SK-N-SH treated with all-trans-retinoic acid at 6 μM for 48 hours (cell line): ENCODE measurements around the gene MOV10L1.

Source experiments
- ATAC-seq: fragments of 200-7000 bp; cut with Tn5 transposase; 3 replicates; pipeline ENCODE4 v1.9.1; 2020; ENCODE audit warnings: mild to moderate bottlenecking, moderate library complexity
- ARNTL ChIP-seq: fragments of 450-650 bp; formaldehyde crosslinking; IDR thresholded peaks from 2 replicates; pipeline ENCODE4 v1.5.0; 2020; ENCODE audit warnings: low read depth, mild to moderate bottlenecking, moderate library complexity, borderline replicate concordance
- BACH2 ChIP-seq: fragments of 250-450 bp; sonication (Bioruptor Pico); IDR thresholded peaks from 2 replicates; pipeline ENCODE4 v1.9.0; 2021; ENCODE audit warnings: mild to moderate bottlenecking, borderline replicate concordance
- CSDC2 ChIP-seq: fragments of 250-450 bp; sonication (Bioruptor Pico); IDR thresholded peaks from 2 replicates; pipeline ENCODE4 v1.5.0; 2020; ENCODE audit warnings: mild to moderate bottlenecking, moderate library complexity
- ESRRG ChIP-seq: fragments of 250-450 bp; sonication (Bioruptor Pico); IDR thresholded peaks from 2 replicates; pipeline ENCODE4 v1.6.1; 2021; ENCODE audit warnings: mild to moderate bottlenecking
- GLIS3 ChIP-seq: fragments of 250-450 bp; sonication (Bioruptor Pico); IDR thresholded peaks from 2 replicates; pipeline ENCODE4 v1.5.0; 2020; ENCODE audit warnings: mild to moderate bottlenecking, moderate library complexity
- ISL1 ChIP-seq: fragments of 250-450 bp; sonication (Bioruptor Pico); IDR thresholded peaks from 2 replicates; pipeline ENCODE4 v2.1.2; 2022; ENCODE audit warnings: mild to moderate bottlenecking, moderate library complexity
- OSR1 ChIP-seq: fragments of 250-450 bp; sonication (Bioruptor Pico); IDR thresholded peaks from 2 replicates; pipeline ENCODE4 v1.8.0; 2022; ENCODE audit warnings: moderate library complexity, mild to moderate bottlenecking, inconsistent platforms
- POU6F1 ChIP-seq: fragments of 250-450 bp; sonication (Bioruptor Pico); IDR thresholded peaks from 2 replicates; pipeline ENCODE4 v1.8.0; 2021; ENCODE audit warnings: low read depth, mild to moderate bottlenecking, moderate library complexity, borderline replicate concordance
- PPARA ChIP-seq: fragments of 250-450 bp; sonication (Bioruptor Pico); IDR thresholded peaks from 2 replicates; pipeline ENCODE4 v1.5.0; 2020; ENCODE audit warnings: mild to moderate bottlenecking, borderline replicate concordance
- RARB ChIP-seq: fragments of 250-450 bp; sonication (Bioruptor Pico); IDR thresholded peaks from 2 replicates; pipeline ENCODE4 v1.8.0; 2021; ENCODE audit warnings: mild to moderate bottlenecking, moderate library complexity
- SNAI2 ChIP-seq: fragments of 250-450 bp; sonication (Bioruptor Pico); IDR thresholded peaks from 2 replicates; pipeline ENCODE4 v1.5.0; 2020; ENCODE audit warnings: mild to moderate bottlenecking, moderate library complexity
- TCF4 ChIP-seq: fragments of 250-450 bp; sonication (Bioruptor Pico); IDR thresholded peaks from 2 replicates; pipeline ENCODE4 v1.8.0; 2021; ENCODE audit warnings: mild to moderate bottlenecking, moderate library complexity, borderline replicate concordance
- TOX ChIP-seq: fragments of 250-450 bp; sonication (Bioruptor Pico); IDR thresholded peaks from 2 replicates; pipeline ENCODE4 v1.8.0; 2021; ENCODE audit warnings: mild to moderate bottlenecking, moderate library complexity, borderline replicate concordance
- TSHZ2 ChIP-seq: fragments of 250-450 bp; sonication (Bioruptor Pico); IDR thresholded peaks from 2 replicates; pipeline ENCODE4 v1.5.0; 2020; ENCODE audit warnings: mild to moderate bottlenecking, moderate library complexity
- ZC3H10 ChIP-seq: fragments of 250-450 bp; sonication (Bioruptor Pico); IDR thresholded peaks from 2 replicates; pipeline ENCODE4 v1.5.1; 2021; ENCODE audit warnings: mild to moderate bottlenecking, moderate library complexity
- ZFP3 ChIP-seq: fragments of 250-450 bp; sonication (Bioruptor Pico); IDR thresholded peaks from 2 replicates; pipeline ENCODE4 v1.5.0; 2020; ENCODE audit warnings: mild to moderate bottlenecking, moderate library complexity
- ZFP30 ChIP-seq: fragments of 450-650 bp; formaldehyde crosslinking; IDR thresholded peaks from 2 replicates; pipeline ENCODE4 v1.5.0; 2022; ENCODE audit warnings: mild to moderate bottlenecking, moderate library complexity
- ZNF565 ChIP-seq: fragments of 450-650 bp; formaldehyde crosslinking; conservative IDR thresholded peaks from 2 replicates; pipeline ENCODE4 v1.5.0; 2020; ENCODE audit warnings: low read depth, mild to moderate bottlenecking, moderate library complexity
- ZNF70 ChIP-seq: fragments of 450-650 bp; formaldehyde crosslinking; IDR thresholded peaks from 2 replicates; pipeline ENCODE4 v1.5.0; 2020; ENCODE audit warnings: mild to moderate bottlenecking, moderate library complexity
- ZNF8 ChIP-seq: fragments of 450-650 bp; formaldehyde crosslinking; IDR thresholded peaks from 2 replicates; pipeline ENCODE4 v1.5.0; 2020; ENCODE audit warnings: mild to moderate bottlenecking, moderate library complexity
- TF ChIP-seq, protein P1 (sequence below): fragments of 250-450 bp; sonication (Bioruptor Pico); IDR thresholded peaks from 2 replicates; pipeline ENCODE4 v1.8.0; 2020; ENCODE audit warnings: mild to moderate bottlenecking, moderate library complexity, borderline replicate concordance

The MOV10L1 gene

DNA sequence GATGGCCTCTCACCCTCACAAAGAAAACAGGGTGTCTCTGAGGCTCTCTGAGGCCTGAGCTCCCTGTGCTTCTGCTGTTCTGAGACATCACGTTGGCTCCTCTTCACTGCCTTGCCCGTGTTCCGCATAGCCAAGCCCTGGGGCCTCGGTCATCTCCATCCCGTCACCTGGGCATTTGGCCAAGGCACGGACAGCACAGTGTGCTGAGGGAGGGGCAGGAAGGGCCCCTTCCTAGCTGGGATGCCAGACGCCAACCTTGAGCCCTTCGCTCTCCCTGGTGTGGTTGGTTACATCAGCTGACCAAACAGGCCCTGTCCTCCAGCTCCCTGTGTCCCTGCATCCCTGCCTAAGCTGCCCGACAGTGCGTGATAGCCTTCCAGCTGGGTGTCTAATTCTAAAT, 25.9 kb downstream of the MOV10L1 start (continued):
- TF ChIP-seq, protein P1, sequence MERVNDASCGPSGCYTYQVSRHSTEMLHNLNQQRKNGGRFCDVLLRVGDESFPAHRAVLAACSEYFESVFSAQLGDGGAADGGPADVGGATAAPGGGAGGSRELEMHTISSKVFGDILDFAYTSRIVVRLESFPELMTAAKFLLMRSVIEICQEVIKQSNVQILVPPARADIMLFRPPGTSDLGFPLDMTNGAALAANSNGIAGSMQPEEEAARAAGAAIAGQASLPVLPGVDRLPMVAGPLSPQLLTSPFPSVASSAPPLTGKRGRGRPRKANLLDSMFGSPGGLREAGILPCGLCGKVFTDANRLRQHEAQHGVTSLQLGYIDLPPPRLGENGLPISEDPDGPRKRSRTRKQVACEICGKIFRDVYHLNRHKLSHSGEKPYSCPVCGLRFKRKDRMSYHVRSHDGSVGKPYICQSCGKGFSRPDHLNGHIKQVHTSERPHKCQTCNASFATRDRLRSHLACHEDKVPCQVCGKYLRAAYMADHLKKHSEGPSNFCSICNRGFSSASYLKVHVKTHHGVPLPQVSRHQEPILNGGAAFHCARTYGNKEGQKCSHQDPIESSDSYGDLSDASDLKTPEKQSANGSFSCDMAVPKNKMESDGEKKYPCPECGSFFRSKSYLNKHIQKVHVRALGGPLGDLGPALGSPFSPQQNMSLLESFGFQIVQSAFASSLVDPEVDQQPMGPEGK (CRISPR knock-in tag) = peak; percentile 94; the same call in 1 of the 2 replicates
- no peak for TF ChIP-seq BACH2 (CRISPR knock-in tag)
- 0 out of 2 replicates have a peak, but pooled peaks have one; percentile 18 for TF ChIP-seq ZNF70 (CRISPR knock-in tag)
- no peak for TF ChIP-seq POU6F1 (CRISPR knock-in tag)
- no peak for TF ChIP-seq ZNF8 (CRISPR knock-in tag)
- TF ChIP-seq TCF4 (CRISPR knock-in tag) = no peak
- TF ChIP-seq CSDC2 (CRISPR knock-in tag) = peak; percentile 44; the same call in 1 of the 2 replicates
- TF ChIP-seq ESRRG (CRISPR knock-in tag) = no peak
- TF ChIP-seq ZFP30 (CRISPR knock-in tag) = no peak
- TF ChIP-seq ZNF565 = no peak
- TF ChIP-seq TOX = no peak
- TF ChIP-seq ISL1 = no peak
- peak; percentile 80 for TF ChIP-seq ZFP3 (CRISPR knock-in tag)
- no peak for TF ChIP-seq GLIS3
- TF ChIP-seq ARNTL (CRISPR knock-in tag) = no peak
- no peak for TF ChIP-seq PPARA (CRISPR knock-in tag)
- no peak for TF ChIP-seq ZC3H10

DNA sequence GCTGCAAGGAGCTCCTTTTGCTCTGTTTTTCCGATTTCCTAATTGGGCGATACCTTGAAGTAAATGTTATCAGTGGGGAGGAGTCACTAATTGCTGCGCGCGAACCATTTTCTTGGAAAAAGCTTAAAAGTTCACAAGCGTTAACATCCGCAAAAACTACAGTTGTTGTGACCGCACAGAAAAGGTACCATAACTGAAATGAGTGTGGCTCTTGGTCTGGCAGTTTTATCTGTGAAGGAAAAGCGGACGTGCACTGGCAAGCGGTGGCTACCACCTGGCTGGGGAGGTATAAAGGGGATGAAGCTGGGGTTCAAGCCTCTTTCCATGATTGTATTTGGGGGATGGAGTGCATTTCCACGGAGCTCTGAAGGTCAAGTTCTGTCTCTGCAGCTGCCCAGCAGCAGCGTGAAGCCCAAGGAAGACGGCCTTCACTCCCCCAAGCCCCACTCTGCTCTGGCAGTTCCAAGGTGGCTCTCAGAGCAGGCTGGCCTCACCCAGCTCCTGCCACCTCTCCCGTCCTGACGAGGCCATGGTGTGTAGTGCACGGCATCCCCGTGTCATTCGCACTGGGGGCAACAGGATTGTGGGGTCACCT, 27.5 kb downstream of the MOV10L1 start:
- no peak for ATAC-seq
- TF ChIP-seq, protein P1 (CRISPR knock-in tag) = no peak
- no peak for TF ChIP-seq GLIS3
- TF ChIP-seq RARB (CRISPR knock-in tag) = no peak
- no peak for TF ChIP-seq SNAI2 (CRISPR knock-in tag)
- no peak for TF ChIP-seq BACH2 (CRISPR knock-in tag)
- no peak for TF ChIP-seq OSR1 (CRISPR knock-in tag)
- no peak for TF ChIP-seq ZNF8 (CRISPR knock-in tag)
- no peak for TF ChIP-seq ZFP3 (CRISPR knock-in tag)
- no peak for TF ChIP-seq ZNF70 (CRISPR knock-in tag)
- TF ChIP-seq POU6F1 (CRISPR knock-in tag) = no peak

- TF ChIP-seq ZNF8 (CRISPR knock-in tag) (no peak), PPARA (CRISPR knock-in tag) (no peak), ZNF70 (CRISPR knock-in tag) (no peak), BACH2 (CRISPR knock-in tag) (no peak), ESRRG (CRISPR knock-in tag) (no peak), OSR1 (CRISPR knock-in tag) (no peak), ZFP30 (CRISPR knock-in tag) (no peak), ZNF565 (no peak), RARB (CRISPR knock-in tag) (no peak), POU6F1 (CRISPR knock-in tag) (no peak), ISL1 (no peak), ZFP3 (CRISPR knock-in tag) (no peak), GLIS3 (no peak), TSHZ2 (no peak)
- TF ChIP-seq, protein P1 (CRISPR knock-in tag) = no peak
- ATAC-seq = no peak
Measured at GRCh38 chr22:50118129-50118528, 28.3 kb downstream of the MOV10L1 start.
